Natural killer cell (primary cell): Measurements from ENCODE around the gene TCEAL7. TPM values are rescaled to one million over a fixed set of nuclear protein-coding genes. Genes with fewer than 3 reads are reported as not detected.

Source experiments
- ATAC-seq, 3 donors: fragments of 150-1000 bp in 2 of 3; fragments of 200-7000 bp in 1 of 3; cut with Tn5 transposase; 1 replicate in 1 of 3; 2 replicates in 2 of 3; pipeline ENCODE4 v1.10.0; 2021; ENCODE audit warnings: mild to moderate bottlenecking in 2 of 3, moderate library complexity in 2 of 3
- DNase-seq, 2 donors: peaks; one replicate each; pipeline versions ENCODE4 v3.0.0 to v3.0.0-alpha.2; 2013 to 2021; ENCODE audit warnings: mixed read lengths in 1 of 2
- H3K27ac ChIP-seq: one replicate; pipeline ENCODE4 v1.5.1; 2013; ENCODE audit warnings: mild to moderate bottlenecking, low read length
- H3K27me3 ChIP-seq: one replicate; pipeline ENCODE4 v1.6.1; 2013; ENCODE audit warnings: low read length; ENCODE audit not compliant: control insufficient read depth, insufficient read depth
- H3K36me3 ChIP-seq: one replicate; pipeline ENCODE4 v1.6.1; 2013; ENCODE audit warnings: low read length; ENCODE audit not compliant: control insufficient read depth, insufficient read depth
- H3K4me1 ChIP-seq: one replicate; pipeline ENCODE4 v1.6.1; 2013; ENCODE audit warnings: low read length; ENCODE audit not compliant: control insufficient read depth, insufficient read depth
- H3K4me3 ChIP-seq: one replicate; pipeline ENCODE4 v1.5.1; 2013; ENCODE audit warnings: low read length
- H3K9me3 ChIP-seq: one replicate; pipeline ENCODE4 v1.6.1; 2013; ENCODE audit warnings: low read length; ENCODE audit not compliant: control insufficient read depth, insufficient read depth
- H3K27ac Mint-ChIP-seq, 2 donors: one replicate each; pipeline ENCODE4 v1.8.0; 2022; ENCODE audit warnings: mild to moderate bottlenecking in 2 of 2, mixed read lengths in 2 of 2, moderate library complexity in 1 of 2
- H3K27me3 Mint-ChIP-seq, 2 donors: one replicate each; pipeline ENCODE4 v1.8.0; 2022; ENCODE audit warnings: low read depth in 2 of 2, mixed read lengths in 2 of 2
- H3K36me3 Mint-ChIP-seq: one replicate; pipeline ENCODE4 v1.8.0; 2022; ENCODE audit warnings: mixed read lengths
- H3K4me1 Mint-ChIP-seq, 2 donors: one replicate each; pipeline ENCODE4 v1.8.0; 2022; ENCODE audit warnings: mixed read lengths in 2 of 2
- H3K4me3 Mint-ChIP-seq: one replicate; pipeline ENCODE4 v1.8.0; 2022; ENCODE audit warnings: mild to moderate bottlenecking, moderate library complexity, mixed read lengths
- H3K9me3 Mint-ChIP-seq, 2 donors: one replicate each; pipeline ENCODE4 v1.8.0; 2022; ENCODE audit warnings: mixed read lengths in 2 of 2
- WGBS: methylation state at CpG from one replicate; pipeline ENCODE4 v1.1.7; 2013; ENCODE audit warnings: missing lambda C conversion rate; ENCODE audit not compliant: insufficient coverage; 5-methylcytosine and 5-hydroxymethylcytosine counted together
- intact Hi-C: fragments of 100-400 bp; cut with micrococcal nuclease; formaldehyde crosslinking; loops from one replicate; pipeline ENCODE4 v1.14.2; 2022
- total RNA-seq, 4 donors: library from RNA; stranded (reverse); fragments of 120-200 nt in 1 of 4; gene quantifications; one replicate each; pipeline versions ENCODE4 v1.2.3 to v1.2.4, GENCODE V29; 2013 to 2022
- TF ChIP-seq, protein P1 (sequence below): fragments of 200-600 bp; IDR thresholded peaks from one replicate; pipeline ENCODE4 v1.8.0; 2022; ENCODE audit warnings: antibody characterized with exemption

Gene TCEAL7
- total RNA-seq, 3 donors from 2014 or later (not counting 1 experiment from before 2014, with no cell fraction given): not detected

DNA sequence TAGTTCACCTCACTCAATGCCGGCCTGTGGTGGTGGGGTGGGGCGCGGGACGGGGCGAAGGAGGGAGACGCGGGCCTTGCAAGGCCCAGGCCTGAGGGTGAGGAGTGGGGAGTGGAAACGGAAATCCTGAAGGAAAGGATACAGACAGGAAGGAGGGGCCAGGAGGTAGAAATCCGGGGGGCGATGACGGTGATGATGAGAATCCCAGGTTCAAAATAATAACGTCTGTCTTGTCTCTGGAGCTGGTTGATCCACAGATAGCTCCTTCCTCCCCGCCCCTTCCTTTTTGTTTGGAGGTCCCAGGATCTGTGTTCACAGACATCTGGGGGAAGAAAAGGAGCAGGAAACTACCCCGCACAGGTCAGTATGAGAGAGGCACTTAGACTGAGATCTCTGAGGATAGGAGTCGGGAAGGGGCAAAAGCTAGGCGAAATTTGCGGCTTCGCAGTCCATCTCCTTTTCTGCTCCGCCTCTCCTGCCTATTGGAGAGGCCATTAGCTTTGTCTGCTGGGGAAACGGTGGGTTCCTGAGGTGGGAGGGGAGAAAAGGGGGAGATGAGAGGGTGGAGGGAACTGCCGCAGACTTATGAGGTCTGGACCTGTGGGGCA is 746 bp downstream of the TCEAL7 start:
- H3K36me3 ChIP-seq: no peaks in the 10 kb centered on the region
- Mint-ChIP-seq H3K4me1 (no peaks in the 10 kb centered on the region), H3K36me3 (no peaks in the 10 kb centered on the region), H3K27ac (no peak overlapping the region), H3K4me3 (no peak overlapping the region), H3K27me3 (peaks cover 21 to 66% of the 10 kb centered on the region in 2 donors), H3K9me3 (no peaks in the 10 kb centered on the region)
- ATAC-seq: no peak
- H3K27ac ChIP-seq: no peak overlapping the region
- TF ChIP-seq, protein P1, sequence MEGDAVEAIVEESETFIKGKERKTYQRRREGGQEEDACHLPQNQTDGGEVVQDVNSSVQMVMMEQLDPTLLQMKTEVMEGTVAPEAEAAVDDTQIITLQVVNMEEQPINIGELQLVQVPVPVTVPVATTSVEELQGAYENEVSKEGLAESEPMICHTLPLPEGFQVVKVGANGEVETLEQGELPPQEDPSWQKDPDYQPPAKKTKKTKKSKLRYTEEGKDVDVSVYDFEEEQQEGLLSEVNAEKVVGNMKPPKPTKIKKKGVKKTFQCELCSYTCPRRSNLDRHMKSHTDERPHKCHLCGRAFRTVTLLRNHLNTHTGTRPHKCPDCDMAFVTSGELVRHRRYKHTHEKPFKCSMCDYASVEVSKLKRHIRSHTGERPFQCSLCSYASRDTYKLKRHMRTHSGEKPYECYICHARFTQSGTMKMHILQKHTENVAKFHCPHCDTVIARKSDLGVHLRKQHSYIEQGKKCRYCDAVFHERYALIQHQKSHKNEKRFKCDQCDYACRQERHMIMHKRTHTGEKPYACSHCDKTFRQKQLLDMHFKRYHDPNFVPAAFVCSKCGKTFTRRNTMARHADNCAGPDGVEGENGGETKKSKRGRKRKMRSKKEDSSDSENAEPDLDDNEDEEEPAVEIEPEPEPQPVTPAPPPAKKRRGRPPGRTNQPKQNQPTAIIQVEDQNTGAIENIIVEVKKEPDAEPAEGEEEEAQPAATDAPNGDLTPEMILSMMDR: no peak
- H3K9me3 ChIP-seq: no peaks in the 10 kb centered on the region
- H3K4me3 ChIP-seq: no peak overlapping the region
- intact Hi-C loops: no loop called here
- DNase-seq: no peak
- no peaks in the 10 kb centered on the region for H3K4me1 ChIP-seq
- WGBS: 41% methylated on average over 19 of the region's 21 CpGs
- no peaks in the 10 kb centered on the region for H3K27me3 ChIP-seq

DNA sequence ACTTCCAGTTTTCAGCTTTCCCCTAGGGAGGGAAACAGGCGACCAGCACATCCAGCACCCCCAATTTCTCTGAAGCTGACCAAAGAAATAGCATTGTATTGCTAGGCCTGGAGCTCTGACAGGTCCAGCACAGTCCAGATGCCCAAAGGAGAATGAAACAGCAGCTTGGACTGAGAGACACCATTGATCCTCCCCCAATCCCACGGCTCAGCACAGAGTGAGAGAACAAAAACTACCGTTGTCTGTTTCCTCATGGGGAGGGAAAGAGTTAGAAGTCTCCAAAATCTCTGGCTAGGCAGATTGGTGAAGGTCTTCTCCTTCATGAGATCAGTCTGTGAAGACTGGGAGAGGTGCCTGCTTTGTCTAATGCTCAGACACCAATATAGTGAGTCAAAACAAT is 8.6 kb downstream of the TCEAL7 start:
- intact Hi-C loops: no loop called here
- no peak overlapping the region for H3K27ac ChIP-seq
- H3K36me3 Mint-ChIP-seq: no peaks in the 10 kb centered on the region
- DNase-seq: no peak
- peaks cover 0 to 52% of the 10 kb centered on the region in 2 donors for H3K27me3 Mint-ChIP-seq
- H3K4me1 ChIP-seq: no peaks in the 10 kb centered on the region
- TF ChIP-seq, protein P1: no peak
- H3K4me3 Mint-ChIP-seq: no peak overlapping the region
- H3K36me3 ChIP-seq: no peaks in the 10 kb centered on the region
- H3K27me3 ChIP-seq: no peaks in the 10 kb centered on the region
- ATAC-seq: no peak
- no peaks in the 10 kb centered on the region for H3K4me1 Mint-ChIP-seq
- WGBS: 69% methylated on average over 2 of the region's 3 CpGs
- H3K4me3 ChIP-seq: no peak overlapping the region
- H3K9me3 Mint-ChIP-seq: no peaks in the 10 kb centered on the region
- no peak overlapping the region for H3K27ac Mint-ChIP-seq
- no peaks in the 10 kb centered on the region for H3K9me3 ChIP-seq

DNA sequence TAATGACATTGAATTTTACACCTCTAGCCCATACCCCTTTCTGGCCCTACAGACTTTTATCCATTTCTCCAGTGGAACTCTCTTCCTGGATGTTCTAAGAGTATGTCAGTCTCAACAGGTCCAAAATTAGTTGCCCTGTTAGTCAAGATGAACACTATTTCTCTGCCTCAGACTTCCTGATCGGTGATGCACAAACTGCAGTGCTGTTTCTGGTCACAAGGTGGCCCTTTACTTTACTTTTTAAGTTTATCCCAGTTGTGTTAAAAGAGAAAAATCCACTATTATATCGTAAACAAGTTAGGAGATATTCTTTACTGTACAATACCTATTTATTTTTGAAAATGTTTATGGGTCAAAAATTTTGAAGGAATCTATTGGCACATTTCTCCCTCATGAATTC is 13.1 kb downstream of the TCEAL7 start:
- Histone ChIP-seq H3K4me3 (no peak overlapping the region), H3K4me1 (no peaks in the 10 kb centered on the region), H3K36me3 (no peaks in the 10 kb centered on the region), H3K27me3 (no peaks in the 10 kb centered on the region), H3K27ac (no peak overlapping the region), H3K9me3 (no peaks in the 10 kb centered on the region)
- no peak overlapping the region for H3K27ac Mint-ChIP-seq
- H3K4me3 Mint-ChIP-seq: no peak overlapping the region
- DNase-seq: peak in 1 of 2 donors; percentile 68
- no peaks in the 10 kb centered on the region for H3K4me1 Mint-ChIP-seq
- peaks cover 3 to 42% of the 10 kb centered on the region in 2 donors for H3K27me3 Mint-ChIP-seq
- TF ChIP-seq, protein P1: peak; percentile 44
- ATAC-seq: peak in 2 of 3 donors; percentile 41 to 52
- intact Hi-C loops: loop anchor here (1.0 kb wide), 1 partner anchor 121 kb away; no protein-coding TSS in a partner anchor
- no CpG with 5 or more reads among the region's 2 CpGs for WGBS
- H3K36me3 Mint-ChIP-seq: no peaks in the 10 kb centered on the region
- no peaks in the 10 kb centered on the region for H3K9me3 Mint-ChIP-seq

DNA sequence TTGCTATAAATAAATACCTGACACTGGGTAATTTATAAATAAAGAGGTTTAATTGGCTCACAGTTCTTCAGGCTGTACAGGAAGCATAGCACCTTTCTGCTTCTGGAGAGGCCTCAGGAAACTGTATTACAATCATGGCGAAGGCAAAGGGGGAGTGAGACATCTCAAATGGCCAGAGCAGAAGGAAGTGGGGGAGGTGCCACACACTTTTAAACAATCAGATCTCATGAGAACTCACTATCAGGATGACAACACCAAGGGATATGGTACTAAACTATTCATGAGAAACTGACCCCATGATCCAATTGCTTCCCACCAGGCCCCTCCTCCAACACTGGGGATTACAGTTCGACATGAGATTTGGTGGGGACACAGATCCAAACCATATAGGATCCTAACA is 14.6 kb downstream of the TCEAL7 start:
- ATAC-seq (no peak), DNase-seq (no peak)
- 40% methylated on average over 1 of the region's 2 CpGs for WGBS
- H3K4me1 ChIP-seq: no peaks in the 10 kb centered on the region
- no peaks in the 10 kb centered on the region for H3K9me3 ChIP-seq
- H3K4me3 ChIP-seq: no peak overlapping the region
- Mint-ChIP-seq H3K4me3 (no peak overlapping the region), H3K36me3 (no peaks in the 10 kb centered on the region), H3K4me1 (no peaks in the 10 kb centered on the region), H3K27me3 (peaks cover 11 to 52% of the 10 kb centered on the region in 2 donors), H3K27ac (no peak overlapping the region), H3K9me3 (no peaks in the 10 kb centered on the region)
- H3K36me3 ChIP-seq: no peaks in the 10 kb centered on the region
- intact Hi-C loops: no loop called here
- H3K27me3 ChIP-seq: no peaks in the 10 kb centered on the region
- H3K27ac ChIP-seq: no peak overlapping the region
- TF ChIP-seq, protein P1: no peak
